HepG2 (cell line): Measurements from ENCODE around the gene SAAL1. TPM values are rescaled to one million over a fixed set of nuclear protein-coding genes. Genes with fewer than 3 reads are reported as not detected.

Experiments
- ATF3 ChIP-seq: sonication (generic); formaldehyde crosslinking; IDR thresholded peaks from 2 replicates; pipeline ENCODE4 v1.4.0; 2020; ENCODE audit warnings: missing genetic modification reagents
- ATF5 ChIP-seq: sonication (generic); formaldehyde crosslinking; IDR thresholded peaks from 2 replicates; pipeline ENCODE4 v1.4.0; 2020; ENCODE audit warnings: mild to moderate bottlenecking, low read depth, missing genetic modification reagents
- DNMT3B ChIP-seq: conservative IDR thresholded peaks from 2 replicates; pipeline ENCODE4 v1.6.1; 2016; ENCODE audit warnings: missing biosample characterization, control low read depth
- EHMT2 ChIP-seq: fragments of 200-600 bp; sonication (generic); IDR thresholded peaks from 2 replicates; pipeline ENCODE4 v1.7.0; 2017; ENCODE audit warnings: antibody characterized with exemption, low read depth, low read length, borderline replicate concordance
- ETV5 ChIP-seq: IDR thresholded peaks from 2 replicates; pipeline ENCODE4 v1.6.1; 2018; ENCODE audit warnings: missing biosample characterization, missing genetic modification reagents, inconsistent platforms, borderline replicate concordance
- HBP1 ChIP-seq: IDR thresholded peaks from 2 replicates; pipeline ENCODE4 v1.6.1; 2016; ENCODE audit warnings: low read depth, control low read depth
- HMG20A ChIP-seq: IDR thresholded peaks from 2 replicates; pipeline ENCODE4 v1.6.1; 2016; ENCODE audit warnings: borderline replicate concordance
- PAXIP1 ChIP-seq: sonication (generic); formaldehyde crosslinking; conservative IDR thresholded peaks from 2 replicates; pipeline ENCODE4 v1.4.0; 2020; ENCODE audit warnings: mild to moderate bottlenecking, missing genetic modification reagents, moderate library complexity
- PBX2 ChIP-seq: IDR thresholded peaks from 2 replicates; pipeline ENCODE4 v1.6.1; 2016; ENCODE audit warnings: control low read depth
- SNRNP70 ChIP-seq: fragments of 200-400 bp; formaldehyde crosslinking; IDR thresholded peaks from 2 replicates; pipeline ENCODE4 v1.6.1; 2017; ENCODE audit warnings: mild to moderate bottlenecking, low read depth, low read length, moderate library complexity
- USF2 ChIP-seq, 2 experiments: sonication (generic) in 1 of 2; formaldehyde crosslinking in 1 of 2; IDR thresholded peaks; 2 replicates each; pipeline versions ENCODE4 v1.5.1 to v1.6.1; 2011 to 2020; ENCODE audit warnings: borderline replicate concordance in 1 of 2, low read depth in 1 of 2, low read length in 1 of 2, mild to moderate bottlenecking in 1 of 2, missing genetic modification reagents in 1 of 2, moderate library complexity in 1 of 2
- ZFAT ChIP-seq: sonication (generic); formaldehyde crosslinking; conservative IDR thresholded peaks from 2 replicates; pipeline ENCODE4 v1.8.1; 2023; ENCODE audit warnings: missing genetic modification reagents, inconsistent platforms
- ZNF121 ChIP-seq: sonication (generic); formaldehyde crosslinking; IDR thresholded peaks from 2 replicates; pipeline ENCODE4 v1.5.0; 2020; ENCODE audit warnings: mild to moderate bottlenecking, missing genetic modification reagents
- ZNF24 ChIP-seq: fragments of 450-650 bp; IDR thresholded peaks from 2 replicates; pipeline ENCODE4 v1.6.1; 2017; ENCODE audit warnings: antibody characterized with exemption, mild to moderate bottlenecking
- ZNF33A ChIP-seq: sonication (generic); formaldehyde crosslinking; IDR thresholded peaks from 2 replicates; pipeline ENCODE4 v1.5.1; 2020; ENCODE audit warnings: missing genetic modification reagents, mild to moderate bottlenecking, moderate library complexity, borderline replicate concordance
- ZNF501 ChIP-seq: sonication (generic); formaldehyde crosslinking; IDR thresholded peaks from 2 replicates; pipeline ENCODE4 v1.5.1; 2020; ENCODE audit warnings: mild to moderate bottlenecking, moderate library complexity, missing genetic modification reagents
- ZSCAN12 ChIP-seq: sonication (generic); formaldehyde crosslinking; IDR thresholded peaks from 2 replicates; pipeline ENCODE4 v1.9.0; 2021; ENCODE audit warnings: mild to moderate bottlenecking, missing genetic modification reagents
- ZSCAN22 ChIP-seq: sonication (generic); formaldehyde crosslinking; IDR thresholded peaks from 2 replicates; pipeline ENCODE4 v1.4.0; 2020; ENCODE audit warnings: mild to moderate bottlenecking, missing genetic modification reagents
- polyA plus RNA-seq, 8 experiments: library from polyadenylated mRNA; depleted of rRNA in 3 of 8; stranded (reverse) in 7 of 8; unstranded in 1 of 8; fragments of >200 nt; fragmentation: Illumina TruSeq in 4 of 8; extraction: Trizol in 4 of 8; gene quantifications; 2 replicates each; pipeline versions ENCODE4 v1.2.1 to v1.2.3, GENCODE V29; 2011 to 2016; ENCODE audit warnings: low read depth in 4 of 8, missing spikeins in 1 of 8, mixed read lengths in 1 of 8; ENCODE audit not compliant: insufficient read depth in 1 of 8
- total RNA-seq, 5 experiments: library from RNA; depleted of rRNA; stranded (reverse); fragments of >200 nt; fragmentation: Illumina TruSeq; extraction: Trizol; gene quantifications; 2 replicates each; pipeline ENCODE4 v1.2.3, GENCODE V29; 2016; ENCODE audit warnings: low read depth in 1 of 5

The SAAL1 gene
- total and polyA plus RNA-seq, 2 of the 13 experiments (the other 11 are each of a cell fraction or from before 2014, with no cell fraction given), result 16.5 to 46.0 TPM

- TF ChIP-seq ATF5 (CRISPR knock-in tag) (peak; percentile 57; the same call in 1 of the 2 replicates), SNRNP70 (no peak), PAXIP1 (peak; percentile 53; the same call in 1 of the 2 replicates), HBP1 (CRISPR knock-in tag) (no peak; the same call in 1 of the 2 replicates), USF2 (IDR thresholded peaks at IDR 0.05; ENCODE audit: low read depth, low read length) (no peak), USF2 (CRISPR knock-in tag; IDR thresholded peaks at IDR 0.05; ENCODE audit: borderline replicate concordance) (no peak; the same call in 1 of the 2 replicates), ZFAT (CRISPR knock-in tag) (no peak), ZNF501 (CRISPR knock-in tag) (peak; percentile 85), ETV5 (CRISPR knock-in tag) (peak; percentile 93), ZSCAN22 (CRISPR knock-in tag) (no peak), HMG20A (CRISPR knock-in tag) (no peak), ZNF24 (no peak), ATF3 (CRISPR knock-in tag) (no peak), PBX2 (CRISPR knock-in tag) (no peak), DNMT3B (CRISPR knock-in tag) (no peak), ZNF33A (CRISPR knock-in tag) (no peak), ZNF121 (CRISPR knock-in tag) (peak; percentile 72), EHMT2 (0 out of 2 replicates have a peak, but pooled peaks have one; percentile 45), ZSCAN12 (no peak)
Measured at GRCh38 chr11:18105802-18106574, at the start of gene SAAL1 (continued).
